Stimulated activated naive CD4-positive, alpha-beta T cell (primary cell): Measurements from ENCODE around the gene RPS6KA5.
"Not testable (repeated sequence)": the region's sequence is repeated elsewhere in the genome, so short reads cannot be mapped to it uniquely, and the experiment has no call there.

Experiments used
- DNase-seq, 6 experiments: peaks; one replicate each; lab custom pipeline; 2025; lab: John Stamatoyannopoulos, UW

The RPS6KA5 gene

GRCh38 chr14:90831821-90832220 is 228.6 kb downstream of the RPS6KA5 start:
- no peak for DNase-seq

- DNase-seq = no peak
Measured at GRCh38 chr14:90830931-90831701, 229.3 kb downstream of the RPS6KA5 start.

- no peak for DNase-seq
Measured at GRCh38 chr14:90829677-90830076, 230.8 kb downstream of the RPS6KA5 start.

GRCh38 chr14:90828642-90829487 is 231.6 kb downstream of the RPS6KA5 start:
- DNase-seq = peak in 1 of 6 experiments; percentile 20

- DNase-seq = peak; percentile 77 to 89 (median 84)
Measured at GRCh38 chr14:90827919-90828610, 232.4 kb downstream of the RPS6KA5 start.

GRCh38 chr14:90823542-90823941 is 236.9 kb downstream of the RPS6KA5 start:
- DNase-seq = not testable (repeated sequence)

GRCh38 chr14:90820958-90821357 is 239.5 kb downstream of the RPS6KA5 start:
- no peak for DNase-seq

- DNase-seq = no peak
Measured at GRCh38 chr14:90819734-90820393, 240.6 kb downstream of the RPS6KA5 start.

- no peak for DNase-seq
Measured at GRCh38 chr14:90818715-90819114, 241.7 kb downstream of the RPS6KA5 start.

GRCh38 chr14:90816681-90817436 is 243.6 kb downstream of the RPS6KA5 start:
- no peak for DNase-seq

GRCh38 chr14:90815822-90816662 is 244.4 kb downstream of the RPS6KA5 start, which contains the start of gene TTC7B:
TSS of gene TTC7B (minus strand) at chr14:90816430. CDS start at chr14:90816295, 135 bp downstream.
- DNase-seq = peak in 1 of 6 experiments; percentile 18

- DNase-seq = no peak
Measured at GRCh38 chr14:90815572-90815821, 244.9 kb downstream of the RPS6KA5 start.

- DNase-seq = no peak
Measured at GRCh38 chr14:90814806-90815571, 245.5 kb downstream of the RPS6KA5 start.

- DNase-seq = no peak
Measured at GRCh38 chr14:90813442-90813841, 247.0 kb downstream of the RPS6KA5 start.

GRCh38 chr14:90812109-90812508 is 248.3 kb downstream of the RPS6KA5 start:
- DNase-seq = no peak

- DNase-seq = no peak
Measured at GRCh38 chr14:90811641-90812040, 248.8 kb downstream of the RPS6KA5 start.

- DNase-seq = no peak
Measured at GRCh38 chr14:90810806-90811205, 249.6 kb downstream of the RPS6KA5 start.

GRCh38 chr14:90809530-90810312 is 250.7 kb downstream of the RPS6KA5 start:
- DNase-seq = no peak
